ENCODE results near the gene DUOX1.

GRCh38 chr15:45121020-45121419, 8.8 kb upstream of the DUOX1 start:
- TF ChIP-seq EP300 (IDR thresholded peaks at IDR 0.05) (no peak), CTCF (IDR thresholded peaks at IDR 0.05) (no peak), POLR2A (IDR thresholded peaks at IDR 0.05; ENCODE audit: low read depth) (no peak)

All from esophagus muscularis mucosa (tissue), 4 donors.